PC-3 (cell line): ENCODE measurements around the gene KRTAP2-2. TPM values are rescaled to one million over a fixed set of nuclear protein-coding genes. Genes with fewer than 3 reads are reported as not detected.

Experiments used
- ATAC-seq: fragments of 200-7000 bp; cut with Tn5 transposase; 2 replicates; pipeline ENCODE4 v1.9.1; 2020; ENCODE audit warnings: mild to moderate bottlenecking, moderate library complexity
- BruUV-seq: library from RNA; stranded (reverse); fragments of 400-500 nt; replicated peaks from 2 replicates; lab custom pipeline; 2021; lab: Mats Ljungman, UMichigan
- CTCF ChIA-PET: fragments of 300-600 bp; sonication (Branson Sonifier 250); formaldehyde crosslinking; loops from one replicate; lab custom pipeline; 2022; ENCODE audit warnings: antibody characterized with exemption; lab: Charles Lee
- POLR2A ChIA-PET: fragments of 300-600 bp; sonication (Branson Sonifier 250); formaldehyde crosslinking; loops from one replicate; lab custom pipeline; 2022; ENCODE audit warnings: antibody characterized with exemption; ENCODE audit not compliant: unreplicated experiment; lab: Charles Lee
- DNase-seq: peaks from one replicate; pipeline ENCODE4 v3.0.0-alpha.2; 2015
- H2AFZ ChIP-seq: fragments of 300-600 bp; sonication (generic); 2 replicates; pipeline ENCODE4 v1.6.0; 2016; ENCODE audit warnings: antibody characterized with exemption, low read length
- H3F3A ChIP-seq: fragments of 300-600 bp; sonication (generic); one replicate; pipeline ENCODE4 v1.6.0; 2017; ENCODE audit warnings: antibody characterized with exemption, low read length, control low read depth, mild to moderate bottlenecking; ENCODE audit not compliant: unreplicated experiment
- H3K27ac ChIP-seq: fragments of 300-600 bp; sonication (generic); 2 replicates; pipeline ENCODE4 v1.5.1; 2016; ENCODE audit warnings: mild to moderate bottlenecking, low read length
- H3K27me3 ChIP-seq: fragments of 300-600 bp; sonication (generic); 2 replicates; pipeline ENCODE4 v1.6.1; 2016; ENCODE audit warnings: low read length, mixed read lengths
- H3K36me3 ChIP-seq: fragments of 300-600 bp; sonication (generic); 2 replicates; pipeline ENCODE4 v1.6.1; 2016; ENCODE audit warnings: low read depth, mixed run types, low read length, mixed read lengths
- H3K4me1 ChIP-seq: fragments of 300-600 bp; sonication (generic); 2 replicates; pipeline ENCODE4 v1.5.1; 2016; ENCODE audit warnings: low read length; ENCODE audit not compliant: insufficient read depth
- H3K4me2 ChIP-seq: fragments of 300-600 bp; sonication (generic); 2 replicates; pipeline ENCODE4 v1.6.0; 2016; ENCODE audit warnings: low read length
- H3K4me3 ChIP-seq: fragments of 300-600 bp; sonication (generic); 2 replicates; pipeline ENCODE4 v1.5.1; 2016; ENCODE audit warnings: mild to moderate bottlenecking, low read length, mixed read lengths
- H3K79me2 ChIP-seq: fragments of 300-600 bp; sonication (generic); 2 replicates; pipeline ENCODE4 v1.6.1; 2017; ENCODE audit warnings: low read length, mixed read lengths
- H3K9ac ChIP-seq: fragments of 300-600 bp; sonication (generic); 2 replicates; pipeline ENCODE4 v1.6.0; 2016; ENCODE audit warnings: mild to moderate bottlenecking, low read length
- H3K9me2 ChIP-seq: fragments of 300-600 bp; sonication (generic); replicated peaks from 2 replicates; pipeline ENCODE4 v1.6.1; 2016; ENCODE audit warnings: mixed run types, low read length, mixed read lengths
- H3K9me3 ChIP-seq: fragments of 300-600 bp; sonication (generic); 2 replicates; pipeline ENCODE4 v1.6.1; 2016; ENCODE audit warnings: low read length, mixed read lengths
- H4K20me1 ChIP-seq: fragments of 300-600 bp; sonication (generic); 2 replicates; pipeline ENCODE4 v1.6.1; 2016; ENCODE audit warnings: low read length, mixed read lengths
- CTCF ChIP-seq: fragments of 300-600 bp; sonication (generic); conservative IDR thresholded peaks from 2 replicates; pipeline ENCODE4 v1.5.1; 2017; ENCODE audit warnings: antibody characterized with exemption, low read depth, mild to moderate bottlenecking, low read length
- EZH2 ChIP-seq: fragments of 300-600 bp; sonication (generic); IDR thresholded peaks from one replicate; pipeline ENCODE4 v1.6.1; 2017; ENCODE audit warnings: antibody characterized with exemption, mild to moderate bottlenecking, low read length; ENCODE audit not compliant: unreplicated experiment
- EZH2phosphoT487 ChIP-seq: fragments of 300-600 bp; sonication (generic); IDR thresholded peaks from 2 replicates; pipeline ENCODE4 v1.6.1; 2018; ENCODE audit warnings: mild to moderate bottlenecking, antibody characterized with exemption, low read length, borderline replicate concordance
- intact Hi-C: fragments of 100-400 bp; cut with micrococcal nuclease; formaldehyde crosslinking; loops from 2 replicates; pipeline ENCODE4 v1.9.0; 2023
- total RNA-seq: library from RNA; depleted of rRNA; stranded (reverse); fragments of >200 nt; gene quantifications from 2 replicates; pipeline ENCODE4 v1.2.3, GENCODE V29; 2014

Gene KRTAP2-2
- total RNA-seq, 1 experiment from 2014 or later = not detected

DNA sequence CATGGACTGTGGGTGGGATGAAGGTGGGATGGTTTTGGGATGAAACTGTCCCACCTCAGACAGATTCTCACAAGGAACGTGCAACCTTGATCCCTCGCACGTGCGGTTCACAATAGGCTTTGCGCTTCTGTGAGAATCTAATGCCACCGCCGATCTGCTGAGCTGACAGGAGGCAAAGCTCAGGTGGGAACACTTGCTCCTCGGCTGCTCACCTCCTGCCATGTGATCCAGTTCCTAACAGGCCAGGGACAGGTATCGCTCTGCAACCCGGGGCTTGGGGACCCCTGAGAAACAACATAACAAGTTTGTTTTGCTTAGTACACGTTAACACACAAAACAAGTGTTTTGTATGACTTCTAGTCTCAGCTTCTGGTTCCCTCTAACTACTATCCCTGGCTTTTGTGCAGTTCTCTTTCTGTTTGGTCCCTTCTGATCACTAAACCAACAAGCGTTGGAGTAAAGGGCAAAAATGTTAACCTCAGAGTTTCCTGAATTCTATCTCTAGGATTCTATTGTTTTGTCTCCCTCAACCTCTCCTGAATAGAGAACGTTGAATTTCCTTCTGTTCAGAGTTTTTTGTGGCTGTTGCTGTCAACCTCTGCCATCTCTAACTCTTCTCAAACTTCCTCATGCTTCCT is 38.3 kb downstream of the KRTAP2-2 start:
- ATAC-seq (no peak), DNase-seq (no peak)
- Histone ChIP-seq H3K27me3 (no peaks in the 10 kb centered on the region), H4K20me1 (no peaks in the 10 kb centered on the region), H3K36me3 (no peaks in the 10 kb centered on the region), H3F3A (no peaks in the 10 kb centered on the region), H3K9me3 (no peaks in the 10 kb centered on the region), H3K27ac (no peak overlapping the region), H3K4me2 (no peak overlapping the region), H3K79me2 (no peaks in the 10 kb centered on the region), H2AFZ (no peak overlapping the region), H3K4me1 (peaks cover 26% of the 10 kb centered on the region), H3K9me2 (no peaks in the 10 kb centered on the region), H3K4me3 (no peak overlapping the region), H3K9ac (no peak overlapping the region)
- intact Hi-C loops = no loop called here
- CTCF ChIA-PET = no interaction called here
- POLR2A ChIA-PET = no interaction called here
- TF ChIP-seq EZH2 = no peak
- no peak for TF ChIP-seq CTCF
- no peak for TF ChIP-seq EZH2phosphoT487
- no TSS peak for BruUV-seq

DNA sequence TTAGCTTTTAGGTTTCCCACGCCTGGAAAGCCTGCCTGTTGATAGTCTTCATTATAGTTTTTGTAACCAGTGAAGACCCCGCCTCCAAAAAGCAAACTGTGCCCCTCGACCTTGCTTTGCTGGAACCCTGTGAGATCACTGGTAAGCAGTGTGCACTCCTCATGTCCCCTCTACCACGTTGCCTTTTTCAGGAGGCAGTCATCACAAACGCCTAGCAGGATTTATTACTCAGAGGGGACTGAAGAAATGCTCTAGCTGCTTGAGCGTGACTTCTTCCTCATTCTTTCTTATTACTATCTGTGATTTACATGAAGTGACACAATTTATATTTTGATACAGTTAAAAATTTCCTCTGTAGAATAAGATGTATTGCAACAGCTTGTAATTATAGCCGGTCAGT is 39.6 kb downstream of the KRTAP2-2 start:
- DNase-seq (no peak), ATAC-seq (no peak)
- Histone ChIP-seq H3K27me3 (no peaks in the 10 kb centered on the region), H4K20me1 (no peaks in the 10 kb centered on the region), H3K4me3 (no peak overlapping the region), H3K9ac (no peak overlapping the region), H3K9me2 (no peaks in the 10 kb centered on the region), H3K27ac (no peak overlapping the region), H3K36me3 (no peaks in the 10 kb centered on the region), H3K4me2 (no peak overlapping the region), H3F3A (no peaks in the 10 kb centered on the region), H3K4me1 (peaks cover 27% of the 10 kb centered on the region), H3K79me2 (no peaks in the 10 kb centered on the region), H2AFZ (no peak overlapping the region), H3K9me3 (no peaks in the 10 kb centered on the region)
- no peak for TF ChIP-seq CTCF
- no peak for TF ChIP-seq EZH2phosphoT487
- no peak for TF ChIP-seq EZH2
- ChIA-PET POLR2A (no interaction called here), CTCF (no interaction called here)
- intact Hi-C loops = no loop called here
- BruUV-seq = no TSS peak

GRCh38 chr17:41013606-41014005 is 41.4 kb downstream of the KRTAP2-2 start:
- DNase-seq (no peak), ATAC-seq (no peak)
- Histone ChIP-seq H3K4me1 (peaks cover 42% of the 10 kb centered on the region), H3K9me3 (no peaks in the 10 kb centered on the region), H3K4me2 (peak overlapping the region; percentile 6), H3K36me3 (no peaks in the 10 kb centered on the region), H4K20me1 (no peaks in the 10 kb centered on the region), H3K79me2 (no peaks in the 10 kb centered on the region), H2AFZ (no peak overlapping the region), H3K9me2 (no peaks in the 10 kb centered on the region), H3K27me3 (no peaks in the 10 kb centered on the region), H3K9ac (no peak overlapping the region), H3K27ac (peak overlapping the region; percentile 79), H3F3A (peaks cover 5% of the 10 kb centered on the region), H3K4me3 (no peak overlapping the region)
- intact Hi-C loops = no loop called here
- ChIA-PET POLR2A (no interaction called here), CTCF (interaction anchor here (1.3 kb wide), 1 partner anchor 309 kb away, joined by 4 read pairs; no protein-coding TSS in a partner anchor)
- no TSS peak for BruUV-seq
- TF ChIP-seq EZH2 (no peak), EZH2phosphoT487 (no peak), CTCF (no peak)
